WTC11 (cell line): Measurements from ENCODE around the gene CDH11. TPM values are rescaled to one million over a fixed set of nuclear protein-coding genes. Genes with fewer than 3 reads are reported as not detected.

Source experiments
- ATAC-seq: fragments of 200-7000 bp; cut with Tn5 transposase; 2 replicates; pipeline ENCODE4 v1.10.0; 2021; ENCODE audit warnings: mild to moderate bottlenecking, moderate library complexity
- CTCF ChIA-PET: fragments of 300-600 bp; sonication (Branson Sonifier 250); formaldehyde crosslinking; loops from one replicate; lab custom pipeline; 2021; ENCODE audit warnings: antibody characterized with exemption; lab: Charles Lee
- POLR2A ChIA-PET: fragments of 350-600 bp; sonication (Branson Sonifier 250); formaldehyde crosslinking; loops from one replicate; lab custom pipeline; 2021; ENCODE audit warnings: antibody characterized with exemption; lab: Charles Lee
- DNase-seq: peaks from one replicate; pipeline ENCODE4 v3.0.0; 2021; ENCODE audit warnings: low spot score
- H3K27ac Mint-ChIP-seq: 2 replicates; pipeline ENCODE4 v1.8.0; 2021; ENCODE audit warnings: mixed read lengths
- H3K27me3 Mint-ChIP-seq: 2 replicates; pipeline ENCODE4 v1.8.0; 2021; ENCODE audit warnings: low read depth, mild to moderate bottlenecking, moderate library complexity, mixed read lengths
- H3K36me3 Mint-ChIP-seq: 2 replicates; pipeline ENCODE4 v1.8.0; 2021; ENCODE audit warnings: mixed read lengths
- H3K4me1 Mint-ChIP-seq: 2 replicates; pipeline ENCODE4 v1.8.0; 2022; ENCODE audit warnings: mixed read lengths
- H3K4me3 Mint-ChIP-seq: 2 replicates; pipeline ENCODE4 v1.8.0; 2021; ENCODE audit warnings: mild to moderate bottlenecking, moderate library complexity, mixed read lengths
- H3K9me3 Mint-ChIP-seq: 2 replicates; pipeline ENCODE4 v1.8.0; 2021; ENCODE audit warnings: mixed read lengths
- AFF4 ChIP-seq: sonication (generic); formaldehyde crosslinking; IDR thresholded peaks from 2 replicates; pipeline ENCODE4 v1.8.1; 2023; ENCODE audit warnings: mild to moderate bottlenecking, missing genetic modification reagents, borderline replicate concordance
- CDX4 ChIP-seq: fragments of 250-450 bp; sonication (Bioruptor Pico); IDR thresholded peaks from 2 replicates; pipeline ENCODE4 v1.9.0; 2021; ENCODE audit warnings: moderate library complexity, mild to moderate bottlenecking, inconsistent platforms, borderline replicate concordance
- ERG ChIP-seq: fragments of 250-450 bp; sonication (Bioruptor Pico); IDR thresholded peaks from 2 replicates; pipeline ENCODE4 v1.8.0; 2021; ENCODE audit warnings: mild to moderate bottlenecking
- FOXK1 ChIP-seq: sonication (generic); formaldehyde crosslinking; IDR thresholded peaks from 2 replicates; pipeline ENCODE4 v1.8.0; 2022; ENCODE audit warnings: mild to moderate bottlenecking, moderate library complexity, missing genetic modification reagents
- GABPB1 ChIP-seq: sonication (generic); formaldehyde crosslinking; IDR thresholded peaks from 2 replicates; pipeline ENCODE4 v1.8.1; 2023; ENCODE audit warnings: mild to moderate bottlenecking, missing genetic modification reagents
- HMGA2 ChIP-seq: fragments of 250-450 bp; sonication (Bioruptor Pico); IDR thresholded peaks from 2 replicates; pipeline ENCODE4 v1.4.0; 2021; ENCODE audit warnings: mild to moderate bottlenecking, moderate library complexity
- HMGXB4 ChIP-seq: sonication (generic); formaldehyde crosslinking; IDR thresholded peaks from 2 replicates; pipeline ENCODE4 v1.8.1; 2023; ENCODE audit warnings: mild to moderate bottlenecking, moderate library complexity, missing genetic modification reagents
- JAZF1 ChIP-seq: fragments of 250-450 bp; sonication (Bioruptor Pico); IDR thresholded peaks from 2 replicates; pipeline ENCODE4 v1.9.0; 2021; ENCODE audit warnings: moderate library complexity, mild to moderate bottlenecking, inconsistent platforms
- KAT7 ChIP-seq: sonication (generic); formaldehyde crosslinking; IDR thresholded peaks from 2 replicates; pipeline ENCODE4 v1.8.1; 2023; ENCODE audit warnings: missing genetic modification reagents, mild to moderate bottlenecking, borderline replicate concordance
- MLX ChIP-seq: sonication (generic); formaldehyde crosslinking; IDR thresholded peaks from 2 replicates; pipeline ENCODE4 v1.8.1; 2023; ENCODE audit warnings: mild to moderate bottlenecking, missing genetic modification reagents, moderate library complexity
- MYBL2 ChIP-seq: sonication (generic); formaldehyde crosslinking; IDR thresholded peaks from 2 replicates; pipeline ENCODE4 v1.8.1; 2023; ENCODE audit warnings: mild to moderate bottlenecking, moderate library complexity, missing genetic modification reagents
- NR3C1 ChIP-seq: sonication (generic); formaldehyde crosslinking; conservative IDR thresholded peaks from 2 replicates; pipeline ENCODE4 v1.8.1; 2023; ENCODE audit warnings: low read depth, mild to moderate bottlenecking, missing genetic modification reagents
- RORB ChIP-seq: fragments of 250-450 bp; sonication (Bioruptor Pico); IDR thresholded peaks from 2 replicates; pipeline ENCODE4 v1.9.0; 2021; ENCODE audit warnings: mild to moderate bottlenecking
- STAT6 ChIP-seq: sonication (generic); formaldehyde crosslinking; conservative IDR thresholded peaks from 2 replicates; pipeline ENCODE4 v1.8.1; 2023; ENCODE audit warnings: mild to moderate bottlenecking, low read depth, missing genetic modification reagents, moderate library complexity
- TP53 ChIP-seq: sonication (generic); formaldehyde crosslinking; IDR thresholded peaks from 2 replicates; pipeline ENCODE4 v1.8.1; 2023; ENCODE audit warnings: mild to moderate bottlenecking, missing genetic modification reagents
- ZBTB21 ChIP-seq: sonication (generic); formaldehyde crosslinking; IDR thresholded peaks from 2 replicates; pipeline ENCODE4 v1.8.1; 2023; ENCODE audit warnings: mild to moderate bottlenecking, missing genetic modification reagents, borderline replicate concordance
- ZMAT4 ChIP-seq: fragments of 250-450 bp; sonication (Bioruptor Pico); IDR thresholded peaks from 2 replicates; pipeline ENCODE4 v1.9.0; 2021; ENCODE audit warnings: mild to moderate bottlenecking
- ZNF121 ChIP-seq: sonication (generic); formaldehyde crosslinking; IDR thresholded peaks from 2 replicates; pipeline ENCODE4 v1.8.0; 2023; ENCODE audit warnings: missing genetic modification reagents
- ZNF281 ChIP-seq: sonication (generic); formaldehyde crosslinking; IDR thresholded peaks from 2 replicates; pipeline ENCODE4 v1.8.0; 2023; ENCODE audit warnings: mild to moderate bottlenecking, missing genetic modification reagents
- ZNF396 ChIP-seq: fragments of 250-450 bp; sonication (Bioruptor Pico); IDR thresholded peaks from 2 replicates; pipeline ENCODE4 v1.8.0; 2021; ENCODE audit warnings: mild to moderate bottlenecking, moderate library complexity, borderline replicate concordance
- ZNF671 ChIP-seq: fragments of 250-450 bp; sonication (Bioruptor Pico); IDR thresholded peaks from 2 replicates; pipeline ENCODE4 v1.8.0; 2021; ENCODE audit warnings: mild to moderate bottlenecking
- total RNA-seq: library from RNA; stranded (reverse); gene quantifications from 3 replicates; pipeline ENCODE4 v1.2.3, GENCODE V29; 2021

The CDH11 gene
- total RNA-seq, 1 experiment from 2014 or later = 11.6 TPM

- Mint-ChIP-seq H3K9me3 (no peaks in the 10 kb centered on the region), H3K4me1 (peaks cover 6% of the 10 kb centered on the region; the same call in 1 of the 2 replicates), H3K27ac (no peak overlapping the region), H3K36me3 (no peaks in the 10 kb centered on the region), H3K27me3 (no peaks in the 10 kb centered on the region), H3K4me3 (no peak overlapping the region)
- CTCF ChIA-PET = no interaction called here
- DNase-seq (no peak), ATAC-seq (no peak)
- POLR2A ChIA-PET = interaction anchor here (0.5 kb wide), 1 partner anchor 349 kb away, joined by 3 read pairs; no protein-coding TSS in a partner anchor
- TF ChIP-seq MYBL2 (CRISPR knock-in tag) = no peak
- TF ChIP-seq HMGA2 (CRISPR knock-in tag) = no peak
- no peak for TF ChIP-seq ZNF671 (CRISPR knock-in tag)
- TF ChIP-seq AFF4 (CRISPR knock-in tag) = no peak
- TF ChIP-seq STAT6 (CRISPR knock-in tag) = no peak
- TF ChIP-seq RORB (CRISPR knock-in tag) = no peak
- no peak for TF ChIP-seq JAZF1 (CRISPR knock-in tag)
- TF ChIP-seq TP53 (CRISPR knock-in tag) = no peak
- TF ChIP-seq KAT7 (CRISPR knock-in tag) = no peak
- TF ChIP-seq ZNF121 (CRISPR knock-in tag) = no peak
- TF ChIP-seq ZMAT4 (CRISPR knock-in tag) = no peak
- no peak for TF ChIP-seq CDX4 (CRISPR knock-in tag)
- TF ChIP-seq GABPB1 (CRISPR knock-in tag) = no peak
- no peak for TF ChIP-seq ERG (CRISPR knock-in tag)
- TF ChIP-seq, all 79 proteins: peak for 0
Measured at GRCh38 chr16:64974381-64974780, 147.5 kb downstream of the CDH11 start.

GRCh38 chr16:64973171-64973570 is 148.7 kb downstream of the CDH11 start:
- H3K4me1 Mint-ChIP-seq = peaks cover 6% of the 10 kb centered on the region; the same call in 1 of the 2 replicates
- no peak overlapping the region for H3K4me3 Mint-ChIP-seq
- ChIA-PET CTCF (no interaction called here), POLR2A (no interaction called here)
- H3K27ac Mint-ChIP-seq = no peak overlapping the region
- ATAC-seq (no peak), DNase-seq (no peak)
- H3K27me3 Mint-ChIP-seq = no peaks in the 10 kb centered on the region
- no peaks in the 10 kb centered on the region for H3K36me3 Mint-ChIP-seq
- no peaks in the 10 kb centered on the region for H3K9me3 Mint-ChIP-seq
- TF ChIP-seq ZNF396 (CRISPR knock-in tag) (no peak), HMGXB4 (CRISPR knock-in tag) (no peak), ZNF281 (CRISPR knock-in tag) (no peak), MLX (CRISPR knock-in tag) (no peak), NR3C1 (CRISPR knock-in tag) (no peak), ZNF121 (CRISPR knock-in tag) (no peak), ZBTB21 (CRISPR knock-in tag) (no peak), FOXK1 (no peak), JAZF1 (CRISPR knock-in tag) (no peak)
